ENCODE measurements around the gene PTOV1.

Gene PTOV1

DNA sequence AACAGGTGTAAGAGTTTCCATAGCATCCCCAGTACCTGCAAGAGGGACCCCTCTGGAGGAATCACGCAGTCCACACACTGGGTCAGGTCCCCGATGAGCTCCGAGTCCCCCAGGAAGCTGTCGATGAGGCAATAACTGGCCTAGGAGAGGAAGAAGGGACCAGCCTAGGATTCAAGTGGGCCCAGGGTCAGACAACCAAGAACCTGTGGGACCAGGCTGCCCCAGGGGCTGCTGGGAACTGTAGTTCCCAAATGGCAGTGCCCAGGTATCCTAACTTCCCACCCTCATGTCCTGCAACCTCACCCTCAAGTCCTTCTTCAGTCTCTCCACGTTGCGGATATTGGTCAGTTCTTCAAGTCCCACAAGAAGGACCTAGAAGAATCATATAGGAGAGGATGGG, 39.6 kb upstream of the PTOV1 start:
- no peak overlapping the region for H3K4me3 ChIP-seq (replicated peaks in 1 of 2; ENCODE audit: low read depth in 2 of 2, low read length in 2 of 2)
- TF ChIP-seq, protein P1, sequence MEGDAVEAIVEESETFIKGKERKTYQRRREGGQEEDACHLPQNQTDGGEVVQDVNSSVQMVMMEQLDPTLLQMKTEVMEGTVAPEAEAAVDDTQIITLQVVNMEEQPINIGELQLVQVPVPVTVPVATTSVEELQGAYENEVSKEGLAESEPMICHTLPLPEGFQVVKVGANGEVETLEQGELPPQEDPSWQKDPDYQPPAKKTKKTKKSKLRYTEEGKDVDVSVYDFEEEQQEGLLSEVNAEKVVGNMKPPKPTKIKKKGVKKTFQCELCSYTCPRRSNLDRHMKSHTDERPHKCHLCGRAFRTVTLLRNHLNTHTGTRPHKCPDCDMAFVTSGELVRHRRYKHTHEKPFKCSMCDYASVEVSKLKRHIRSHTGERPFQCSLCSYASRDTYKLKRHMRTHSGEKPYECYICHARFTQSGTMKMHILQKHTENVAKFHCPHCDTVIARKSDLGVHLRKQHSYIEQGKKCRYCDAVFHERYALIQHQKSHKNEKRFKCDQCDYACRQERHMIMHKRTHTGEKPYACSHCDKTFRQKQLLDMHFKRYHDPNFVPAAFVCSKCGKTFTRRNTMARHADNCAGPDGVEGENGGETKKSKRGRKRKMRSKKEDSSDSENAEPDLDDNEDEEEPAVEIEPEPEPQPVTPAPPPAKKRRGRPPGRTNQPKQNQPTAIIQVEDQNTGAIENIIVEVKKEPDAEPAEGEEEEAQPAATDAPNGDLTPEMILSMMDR (IDR thresholded peaks at IDR 0.05; ENCODE audit: low read depth, low read length), result no peak

DNA sequence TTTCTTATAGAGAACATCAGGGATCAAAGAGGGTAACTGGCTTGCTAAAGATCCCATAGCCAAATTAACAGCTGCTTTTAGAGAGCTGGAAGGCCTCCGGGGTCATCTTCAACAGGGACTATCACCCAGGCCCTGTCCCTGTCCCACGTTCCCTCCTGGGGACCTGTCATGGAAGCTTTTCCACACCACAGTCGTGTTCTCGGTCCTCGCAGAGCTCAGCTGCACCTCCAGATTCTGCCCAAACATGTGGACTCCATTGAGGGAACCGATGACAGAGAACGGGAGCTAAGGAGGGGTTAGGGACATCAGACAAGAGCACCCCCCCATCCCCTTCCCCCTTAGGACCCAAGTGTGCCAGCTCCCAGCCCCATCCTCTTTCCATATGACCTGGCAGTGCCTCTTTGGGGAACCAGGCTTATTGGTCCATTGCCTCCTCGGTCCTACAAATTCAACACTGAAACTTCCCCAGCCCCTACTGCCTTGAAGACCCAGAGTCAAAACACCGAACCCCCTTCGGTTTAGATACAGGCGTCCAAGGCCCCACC, 38.4 kb upstream of the PTOV1 start:
- no peak for DNase-seq (ENCODE audit: low read depth in 2 of 2)
- H3K4me3 ChIP-seq (replicated peaks in 1 of 2; ENCODE audit: low read depth in 2 of 2, low read length in 2 of 2), result peak overlapping the region; percentile 69 to 77
- TF ChIP-seq, protein P1 (IDR thresholded peaks at IDR 0.05; ENCODE audit: low read depth, low read length), result no peak

More for the DNA sequence above, 39.6 kb upstream of the PTOV1 start:
- DNase-seq (ENCODE audit: low read depth in 2 of 2), result no peak

DNA sequence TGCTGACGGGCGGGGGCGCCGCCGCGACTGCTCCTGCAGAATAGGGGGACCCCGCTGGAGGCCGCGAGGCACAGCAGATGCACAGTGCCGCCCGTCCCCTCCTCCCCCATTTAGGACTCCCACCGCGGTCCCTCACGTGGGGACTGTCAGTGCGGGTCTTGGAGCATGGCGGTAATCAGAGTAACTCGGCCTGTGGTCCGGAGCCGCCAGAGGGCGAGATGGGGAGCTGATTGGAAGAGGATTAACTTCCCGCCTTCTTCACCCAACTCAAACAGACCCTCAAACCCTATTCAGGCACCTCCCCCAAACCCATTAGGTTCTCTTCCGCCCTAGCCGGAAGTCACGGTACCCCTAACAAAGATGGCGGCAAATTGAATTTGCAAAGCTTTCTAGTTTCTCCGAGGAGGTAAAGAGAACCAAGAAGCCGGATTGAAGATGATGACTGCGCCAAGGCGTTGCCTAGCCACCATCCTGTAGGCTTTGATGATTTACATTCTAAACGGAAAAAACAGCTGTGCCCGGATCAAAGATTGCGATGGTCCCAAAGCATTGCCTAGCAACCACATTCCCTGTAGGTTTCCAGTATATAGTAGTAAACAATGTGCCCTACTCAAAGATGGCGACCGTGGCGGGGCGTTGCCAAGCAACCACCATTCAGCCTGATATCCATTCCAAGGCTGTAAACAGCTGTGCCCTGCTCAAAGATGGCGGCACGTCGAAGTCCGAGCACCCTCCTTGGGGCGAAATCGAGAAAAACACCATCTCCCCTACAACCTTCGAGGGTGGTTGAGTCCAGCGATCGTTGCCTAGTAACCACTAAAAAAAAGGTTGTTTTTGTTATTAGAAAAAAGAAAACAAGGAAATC, 37.7 kb upstream of the PTOV1 start, which contains the start of gene FUZ:
TSS of gene FUZ (minus strand) at position 296 of the 865 bp plus-strand sequence. CDS start at position 110, 186 bp downstream.
- TF ChIP-seq, protein P1 (IDR thresholded peaks at IDR 0.05; ENCODE audit: low read depth, low read length), result no peak
- peak within 1 kb of the TSS; percentile 69 to 77 for H3K4me3 ChIP-seq (replicated peaks in 1 of 2; ENCODE audit: low read depth in 2 of 2, low read length in 2 of 2)
- DNase-seq (ENCODE audit: low read depth in 2 of 2), result peak; percentile 99 to 100

DNA sequence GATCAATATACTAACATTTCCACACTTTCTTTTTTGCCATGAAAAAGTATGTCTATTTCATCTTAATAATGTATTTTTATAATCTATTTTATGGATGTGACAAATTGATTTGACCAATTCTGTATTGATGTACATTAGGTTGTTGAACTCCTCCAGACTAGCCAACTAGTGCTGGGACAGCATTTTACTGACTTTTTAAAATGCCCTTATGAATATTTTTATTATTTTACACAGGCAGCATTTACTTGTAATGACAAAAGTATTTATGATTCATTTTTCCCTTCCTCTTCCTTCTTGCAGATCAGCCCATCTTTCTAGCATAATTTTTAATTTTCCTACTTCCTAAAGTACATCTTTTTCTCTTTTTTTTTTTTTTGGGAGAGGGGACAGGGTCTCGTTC, 36.9 kb upstream of the PTOV1 start:
- DNase-seq (ENCODE audit: low read depth in 2 of 2), result peak in 1 of 2 donors; percentile 36
- peak overlapping the region in 1 of 2 donors; percentile 77 for H3K4me3 ChIP-seq (replicated peaks in 1 of 2; ENCODE audit: low read depth in 2 of 2, low read length in 2 of 2)
- TF ChIP-seq, protein P1 (IDR thresholded peaks at IDR 0.05; ENCODE audit: low read depth, low read length), result no peak

DNA sequence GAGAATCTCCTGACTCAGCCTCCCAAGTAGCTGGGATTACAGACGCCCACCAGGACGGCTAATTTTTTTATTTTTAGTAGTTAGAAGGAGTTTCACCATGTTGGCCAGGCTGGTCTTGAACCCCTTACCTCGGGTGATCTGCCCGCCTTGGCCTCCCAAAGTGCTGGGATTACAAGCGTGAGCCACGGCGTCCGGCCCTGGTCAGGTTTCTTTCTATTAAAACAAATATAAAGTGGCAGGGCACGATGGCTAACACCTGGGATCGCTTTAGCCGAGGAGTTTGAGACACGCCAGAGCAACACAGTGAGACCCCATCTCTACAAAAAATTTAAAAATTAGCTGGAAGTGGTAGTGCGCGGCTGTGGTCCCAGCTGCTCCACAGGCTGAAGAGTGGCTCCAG, 34.4 kb upstream of the PTOV1 start:
- peak overlapping the region in 1 of 2 donors; percentile 76 for H3K4me3 ChIP-seq (replicated peaks in 1 of 2; ENCODE audit: low read depth in 2 of 2, low read length in 2 of 2)
- TF ChIP-seq, protein P1 (IDR thresholded peaks at IDR 0.05; ENCODE audit: low read depth, low read length), result no peak
- no peak for DNase-seq (ENCODE audit: low read depth in 2 of 2)

DNA sequence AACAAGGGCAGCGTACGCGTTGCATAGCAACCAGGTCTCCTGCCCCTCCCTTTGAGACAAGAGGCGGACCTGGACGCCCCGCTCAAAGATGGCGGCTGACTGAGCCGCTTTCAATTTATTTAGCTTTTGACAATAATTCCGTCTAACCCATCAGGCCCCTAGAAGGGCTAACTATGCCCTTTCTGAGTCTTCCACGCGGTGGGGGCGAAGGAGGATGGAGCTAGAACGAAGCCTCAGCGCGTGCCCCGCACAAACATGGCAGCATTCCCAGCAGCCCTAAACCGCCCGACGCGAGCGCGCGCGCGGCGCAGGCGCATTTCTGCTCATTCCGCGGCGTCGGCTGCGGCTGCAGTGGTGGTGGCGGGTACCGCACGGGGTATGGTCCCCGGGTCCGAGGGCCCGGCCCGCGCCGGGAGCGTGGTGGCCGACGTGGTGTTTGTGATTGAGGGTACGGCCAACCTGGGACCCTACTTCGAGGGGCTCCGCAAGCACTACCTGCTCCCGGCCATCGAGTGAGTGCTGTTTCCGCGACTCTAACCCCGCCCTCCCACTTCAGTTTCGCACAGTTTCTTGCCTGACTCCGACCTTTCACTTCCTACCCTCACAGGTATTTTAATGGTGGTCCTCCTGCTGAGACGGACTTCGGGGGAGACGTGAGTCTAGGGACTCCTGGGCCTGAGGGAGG, 32.9 kb upstream of the PTOV1 start, which contains the start of gene MED25:
TSS of gene MED25 (plus strand) at position 326 of the 685 bp plus-strand sequence. CDS start at position 379, 53 bp downstream.
- peak within 1 kb of the TSS; percentile 76 to 95 for H3K4me3 ChIP-seq (replicated peaks in 1 of 2; ENCODE audit: low read depth in 2 of 2, low read length in 2 of 2)
- TF ChIP-seq, protein P1 (IDR thresholded peaks at IDR 0.05; ENCODE audit: low read depth, low read length), result no peak
- DNase-seq (ENCODE audit: low read depth in 2 of 2), result peak; percentile 89 to 92

Measured in cardiac fibroblast (primary cell).